HUES48 (cell line): Measurements from ENCODE around the gene SDR9C7.
"Not testable (repeated sequence)": the region's sequence is repeated elsewhere in the genome, so short reads cannot be mapped to it uniquely, and the experiment has no call there.

ENCODE experiments used
- H3K27ac ChIP-seq: one replicate; pipeline ENCODE4 v1.7.0; 2013; ENCODE audit warnings: low read depth, low read length, inconsistent platforms
- H3K27me3 ChIP-seq: 2 replicates; pipeline ENCODE4 v1.6.1; 2013; ENCODE audit warnings: mild to moderate bottlenecking, low read length; ENCODE audit not compliant: control insufficient read depth, insufficient read depth
- H3K36me3 ChIP-seq: 2 replicates; pipeline ENCODE4 v1.6.1; 2013; ENCODE audit warnings: low read length; ENCODE audit not compliant: control insufficient read depth, insufficient read depth
- H3K4me1 ChIP-seq: 2 replicates; pipeline ENCODE4 v1.6.1; 2013; ENCODE audit warnings: mild to moderate bottlenecking, low read length; ENCODE audit not compliant: control insufficient read depth, insufficient read depth
- H3K4me3 ChIP-seq: 2 replicates; pipeline ENCODE4 v1.5.1; 2013; ENCODE audit warnings: mild to moderate bottlenecking, low read depth, low read length
- H3K9ac ChIP-seq: 2 replicates; pipeline ENCODE4 v1.6.1; 2013; ENCODE audit warnings: mild to moderate bottlenecking, low read depth, low read length, moderate library complexity
- H3K9me3 ChIP-seq: 2 replicates; pipeline ENCODE4 v1.6.1; 2013; ENCODE audit warnings: low read length; ENCODE audit not compliant: control insufficient read depth, insufficient read depth

The SDR9C7 gene

DNA sequence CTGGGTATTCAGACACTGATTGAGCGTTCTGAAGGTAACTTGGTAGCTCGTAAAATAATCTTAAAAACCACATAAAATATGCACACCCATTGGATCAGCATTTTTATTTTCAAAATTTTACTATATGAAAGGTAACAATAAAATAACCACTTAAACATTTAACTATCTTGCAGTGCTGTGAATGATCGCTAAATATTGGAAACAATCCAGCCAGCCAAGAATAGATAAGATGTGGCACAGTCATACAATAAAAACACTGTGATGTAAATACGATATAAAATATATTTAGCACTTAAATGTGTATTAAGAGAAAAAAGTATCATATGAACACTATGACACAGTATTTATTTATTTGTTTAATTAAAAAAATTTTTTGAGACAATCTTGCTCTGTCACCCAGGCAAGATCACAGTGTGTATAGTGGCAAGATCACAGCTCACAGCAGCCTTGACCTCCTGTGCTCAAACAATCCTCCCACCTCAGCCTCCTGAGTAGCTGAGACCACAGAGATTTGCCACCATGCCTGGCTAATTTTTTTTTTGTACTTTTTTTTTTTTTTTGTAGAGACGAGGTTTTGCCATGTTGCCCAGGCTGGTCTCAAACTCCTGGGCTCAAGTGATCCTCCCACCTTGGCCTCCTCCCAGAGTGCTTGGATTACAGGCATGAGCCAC is 39.4 kb downstream of the SDR9C7 start:
- peaks cover 16% of the 10 kb centered on the region for H3K9me3 ChIP-seq
- no peaks in the 10 kb centered on the region for H3K4me1 ChIP-seq
- H3K36me3 ChIP-seq: no peaks in the 10 kb centered on the region
- no peak overlapping the region for H3K4me3 ChIP-seq
- H3K27me3 ChIP-seq: no peaks in the 10 kb centered on the region
- no peak overlapping the region for H3K9ac ChIP-seq
- no peak overlapping the region for H3K27ac ChIP-seq

GRCh38 chr12:56891885-56892284 is 42.3 kb downstream of the SDR9C7 start:
- H3K4me3 ChIP-seq, H3K27me3 ChIP-seq, H3K9ac ChIP-seq, H3K27ac ChIP-seq, H3K4me1 ChIP-seq, H3K36me3 ChIP-seq: not testable (repeated sequence)
- peaks cover 17% of the 10 kb centered on the region for H3K9me3 ChIP-seq

GRCh38 chr12:56886319-56886718 is 47.9 kb downstream of the SDR9C7 start:
- Histone ChIP-seq H3K9me3 (peaks cover 56% of the 10 kb centered on the region), H3K4me3 (no peak overlapping the region), H3K27me3 (no peaks in the 10 kb centered on the region), H3K4me1 (no peaks in the 10 kb centered on the region), H3K9ac (no peak overlapping the region), H3K27ac (no peak overlapping the region), H3K36me3 (no peaks in the 10 kb centered on the region)

- no peak overlapping the region for H3K4me3 ChIP-seq
- H3K9me3 ChIP-seq: peaks cover 63% of the 10 kb centered on the region
- H3K27ac ChIP-seq: no peak overlapping the region
- H3K4me1 ChIP-seq: no peaks in the 10 kb centered on the region
- H3K36me3 ChIP-seq: no peaks in the 10 kb centered on the region
- no peaks in the 10 kb centered on the region for H3K27me3 ChIP-seq
- H3K9ac ChIP-seq: no peak overlapping the region
These were observed 48.9 kb downstream of the SDR9C7 start for GRCh38 chr12:56885316-56885715.

- Histone ChIP-seq H3K27ac (no peak overlapping the region), H3K4me3 (no peak overlapping the region), H3K27me3 (no peaks in the 10 kb centered on the region), H3K36me3 (no peaks in the 10 kb centered on the region), H3K9me3 (peaks cover 65% of the 10 kb centered on the region), H3K4me1 (no peaks in the 10 kb centered on the region), H3K9ac (no peak overlapping the region)
These were observed 49.8 kb downstream of the SDR9C7 start for GRCh38 chr12:56884421-56884820.

DNA sequence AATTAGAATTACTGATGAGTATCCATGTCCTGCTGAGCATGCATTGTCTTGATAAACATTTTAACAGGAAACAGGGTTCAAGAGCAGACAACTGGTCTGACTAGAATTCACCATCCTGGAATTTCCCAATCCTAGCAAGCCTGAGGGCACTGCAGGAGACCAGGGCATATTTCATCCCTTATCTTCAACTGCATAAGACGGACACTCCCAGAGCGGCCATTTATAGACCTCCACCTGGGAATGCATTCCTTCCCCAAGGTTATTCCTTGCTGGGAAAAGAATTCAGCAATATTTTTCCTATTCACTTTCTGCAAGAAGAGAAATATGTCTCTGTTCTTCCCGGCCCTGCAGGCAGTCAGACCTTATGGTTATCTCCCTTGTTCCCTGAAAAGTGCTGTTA is 51.8 kb downstream of the SDR9C7 start:
- H3K4me3 ChIP-seq, H3K4me1 ChIP-seq, H3K27ac ChIP-seq, H3K9ac ChIP-seq, H3K27me3 ChIP-seq, H3K36me3 ChIP-seq: not testable (repeated sequence)
- peaks cover 71% of the 10 kb centered on the region for H3K9me3 ChIP-seq

DNA sequence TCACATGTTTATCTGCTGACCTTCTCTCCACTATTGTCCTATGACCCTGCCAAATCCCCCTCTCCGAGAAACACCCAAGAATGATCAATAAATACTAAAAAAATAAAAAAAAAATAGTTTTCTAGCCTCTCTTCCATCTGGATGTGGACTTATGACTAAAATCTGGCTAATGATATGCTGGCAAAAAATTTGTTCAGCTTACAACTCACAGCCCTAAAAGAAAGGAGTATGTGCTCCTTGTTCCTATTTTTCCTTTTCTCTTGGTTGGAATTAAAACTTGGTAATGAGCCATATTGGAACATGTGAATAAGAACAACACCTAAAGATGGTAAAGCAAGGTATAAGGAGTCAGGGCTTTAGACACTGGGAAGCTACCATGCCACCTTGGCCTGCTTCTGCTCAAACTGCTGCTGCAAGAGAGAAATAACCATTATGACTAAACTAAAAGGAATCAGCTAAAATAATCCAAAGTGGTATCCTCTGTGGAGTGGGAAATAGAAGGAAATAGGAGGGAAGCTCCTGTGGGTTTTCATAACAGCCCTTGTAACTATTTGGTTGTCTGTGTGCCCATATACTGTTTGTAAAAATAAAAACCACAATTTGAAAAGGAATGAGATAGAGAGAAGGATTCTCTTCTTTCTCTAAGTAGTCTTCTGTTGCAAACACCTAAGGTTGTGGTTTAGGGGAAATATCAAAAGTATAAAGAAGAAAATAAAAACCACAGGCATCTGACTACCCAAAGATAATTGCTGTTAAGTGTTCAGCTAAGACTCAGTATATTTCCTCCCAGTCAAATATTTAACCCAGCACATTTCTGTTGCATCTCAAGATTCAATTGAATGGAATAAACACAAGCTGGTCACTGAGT is 53.8 kb downstream of the SDR9C7 start:
- peaks cover 58% of the 10 kb centered on the region for H3K9me3 ChIP-seq
- H3K27ac ChIP-seq: no peak overlapping the region
- H3K9ac ChIP-seq: no peak overlapping the region
- no peaks in the 10 kb centered on the region for H3K36me3 ChIP-seq
- H3K27me3 ChIP-seq: no peaks in the 10 kb centered on the region
- H3K4me1 ChIP-seq: no peaks in the 10 kb centered on the region
- H3K4me3 ChIP-seq: no peak overlapping the region

- not testable (repeated sequence) for H3K9ac ChIP-seq, H3K4me3 ChIP-seq, H3K36me3 ChIP-seq, H3K27me3 ChIP-seq, H3K4me1 ChIP-seq, H3K27ac ChIP-seq
- peaks cover 57% of the 10 kb centered on the region for H3K9me3 ChIP-seq
These were observed 54.7 kb downstream of the SDR9C7 start for GRCh38 chr12:56879240-56880124.

- no peak overlapping the region for H3K9ac ChIP-seq
- H3K4me3 ChIP-seq: no peak overlapping the region
- H3K4me1 ChIP-seq: no peaks in the 10 kb centered on the region
- H3K36me3 ChIP-seq: no peaks in the 10 kb centered on the region
- H3K27me3 ChIP-seq: no peaks in the 10 kb centered on the region
- H3K27ac ChIP-seq: no peak overlapping the region
- peaks cover 49% of the 10 kb centered on the region for H3K9me3 ChIP-seq
These were observed 56.2 kb downstream of the SDR9C7 start for GRCh38 chr12:56878010-56878339.

- H3K27me3 ChIP-seq: no peaks in the 10 kb centered on the region
- no peak overlapping the region for H3K4me3 ChIP-seq
- no peak overlapping the region for H3K27ac ChIP-seq
- no peaks in the 10 kb centered on the region for H3K4me1 ChIP-seq
- H3K36me3 ChIP-seq: no peaks in the 10 kb centered on the region
- peaks cover 47% of the 10 kb centered on the region for H3K9me3 ChIP-seq
- H3K9ac ChIP-seq: no peak overlapping the region
These were observed 56.8 kb downstream of the SDR9C7 start for GRCh38 chr12:56877195-56878009.
